Spleen (tissue), 7 donors: ENCODE results near the gene SLC17A5.

Experiments
- CTCF ChIP-seq, 11 experiments: fragments of 200-600 bp in 7 of 11; fragments of 450-650 bp in 4 of 11; sonication (generic) in 4 of 11; IDR thresholded peaks in 8 of 11; conservative IDR thresholded peaks in 3 of 11; 1 replicate in 7 of 11; 2 replicates in 4 of 11; pipeline versions ENCODE4 v1.4.0 to v1.8.0; 2016 to 2021; ENCODE audit warnings: antibody characterized with exemption in 11 of 11, inconsistent platforms in 4 of 11, mild to moderate bottlenecking in 1 of 11
- POLR2A ChIP-seq, 3 donors: fragments of 450-650 bp; IDR thresholded peaks; one replicate each; pipeline ENCODE4 v1.5.1; 2017; ENCODE audit warnings: antibody characterized with exemption in 3 of 3, mild to moderate bottlenecking in 1 of 3
- POLR2AphosphoS5 ChIP-seq, 3 donors: sonication (generic); formaldehyde crosslinking; IDR thresholded peaks; one replicate each; pipeline ENCODE4 v1.5.1; 2017; ENCODE audit warnings: antibody characterized with exemption in 3 of 3
- donor health status: DM: no; HTN: no; CAD: no; lungs with moderate emphysema.
- donor health status: DM: no; HTN: no; CAD: no.
- donor health status: DM: no; HTN: no; CAD: no.

GRCh38 chr6:73679009-73679408, 25.2 kb upstream of the SLC17A5 start:
- TF ChIP-seq CTCF (IDR thresholded peaks at IDR 0.05 in 8 of 11, conservative IDR thresholded peaks at IDR 0.05 in 3 of 11) (no peak), POLR2A (IDR thresholded peaks at IDR 0.05) (no peak), POLR2AphosphoS5 (IDR thresholded peaks at IDR 0.05) (no peak)
